Neural progenitor cell (in vitro differentiated cells): ENCODE measurements around the gene CEP76.

Experiments
- CTCF ChIP-seq: fragments of 200-600 bp; sonication (generic); IDR thresholded peaks from 2 replicates; pipeline ENCODE4 v1.5.1; 2017; ENCODE audit warnings: antibody characterized with exemption, mild to moderate bottlenecking
- EZH2 ChIP-seq: fragments of 200-600 bp; sonication (generic); IDR thresholded peaks from 2 replicates; pipeline ENCODE4 v1.6.1; 2017; ENCODE audit warnings: antibody characterized with exemption, mild to moderate bottlenecking, moderate library complexity

- TF ChIP-seq CTCF: no peak
- no peak for TF ChIP-seq EZH2
Observed at GRCh38 chr18:12651651-12652050, 50.9 kb downstream of the CEP76 start.
